H1 (cell line): ENCODE measurements around the gene RNF141. TPM values are rescaled to one million over a fixed set of nuclear protein-coding genes. Genes with fewer than 3 reads are reported as not detected.

Source experiments
- ATF2 ChIP-seq: IDR thresholded peaks from 2 replicates; pipeline ENCODE4 v1.6.1; 2012; ENCODE audit warnings: low read length, inconsistent platforms
- CHD7 ChIP-seq: fragments of 300-600 bp; sonication (generic); IDR thresholded peaks from 2 replicates; pipeline ENCODE4 v1.7.1; 2012; ENCODE audit warnings: low read length, moderate library complexity, mild to moderate bottlenecking, inconsistent platforms; ENCODE audit not compliant: insufficient replicate concordance
- E2F6 ChIP-seq: IDR thresholded peaks from 2 replicates; pipeline ENCODE4 v1.6.1; 2012; ENCODE audit warnings: inconsistent platforms
- RNF2 ChIP-seq: fragments of 200-900, 300-1000 bp; sonication (generic); IDR thresholded peaks from 2 replicates; pipeline ENCODE4 v1.7.1; 2016; ENCODE audit warnings: borderline replicate concordance, low read depth, mild to moderate bottlenecking, antibody characterized with exemption, low read length; ENCODE audit not compliant: poor library complexity, severe bottlenecking; ENCODE audit errors: missing control alignments
- SIN3A ChIP-seq, 2 experiments: IDR thresholded peaks in 1 of 2; conservative IDR thresholded peaks in 1 of 2; 2 replicates each; pipeline ENCODE4 v1.6.1; 2011 to 2012; ENCODE audit warnings: low read length in 2 of 2, improper control_type of control experiment in 1 of 2, low read depth in 1 of 2, mild to moderate bottlenecking in 1 of 2
- SP4 ChIP-seq: IDR thresholded peaks from 2 replicates; pipeline ENCODE4 v1.6.1; 2012; ENCODE audit warnings: low read length, inconsistent platforms
- polyA plus RNA-seq, 7 experiments: library from polyadenylated mRNA; depleted of rRNA in 3 of 7; stranded (reverse) in 5 of 7; unstranded in 2 of 7; fragments of >200 nt in 5 of 7; fragments of 200-250 nt in 2 of 7; gene quantifications; 1 replicate in 5 of 7; 2 replicates in 1 of 7; 4 replicates in 1 of 7; pipeline versions ENCODE4 v1.2.1 to v1.2.3, GENCODE V29; 2011 to 2013; ENCODE audit warnings: missing spikeins in 2 of 7, mixed read lengths in 2 of 7
- total RNA-seq: library from RNA; stranded (reverse); fragmentation: NEBNext Ultra II Directional; extraction: Animal tissue kit (Norgen Biotek cat#: 25700); gene quantifications from 2 replicates; pipeline ENCODE4 v1.2.1, GENCODE V29; 2021

Gene RNF141
- total and polyA plus RNA-seq, 2 of the 8 experiments (the other 6 are each of a cell fraction or from before 2014, with no cell fraction given), result 8.5 to 22.8 TPM

GRCh38 chr11:10550503-10551289 lies 9.7 kb upstream of the RNF141 start (continued):
- TF ChIP-seq CHD7 (no peak), RNF2 (no peak), SP4 (no peak), E2F6 (no peak), ATF2 (no peak), SIN3A (conservative IDR thresholded peaks at IDR 0.05 in 1 of 2, IDR thresholded peaks at IDR 0.05 in 1 of 2; ENCODE audit: low read depth in 1 of 2, low read length in 2 of 2) (no peak)
